HG02588 (cell line): Measurements from ENCODE around the gene HOXB1.

Source experiments
- ATAC-seq: cut with Tn5 transposase; IDR thresholded peaks from one replicate; pipeline ENCODE4 v1.9.1; 2021; ENCODE audit warnings: mild to moderate bottlenecking, moderate library complexity; ENCODE audit not compliant: unreplicated experiment

HOXB1 gene

GRCh38 chr17:48530887-48531272 lies at the start of gene HOXB1:
HOXB1 (minus strand) TSS chr17:48531011; CDS start chr17:48530904, 107 bp downstream.
- no peak for ATAC-seq

DNA sequence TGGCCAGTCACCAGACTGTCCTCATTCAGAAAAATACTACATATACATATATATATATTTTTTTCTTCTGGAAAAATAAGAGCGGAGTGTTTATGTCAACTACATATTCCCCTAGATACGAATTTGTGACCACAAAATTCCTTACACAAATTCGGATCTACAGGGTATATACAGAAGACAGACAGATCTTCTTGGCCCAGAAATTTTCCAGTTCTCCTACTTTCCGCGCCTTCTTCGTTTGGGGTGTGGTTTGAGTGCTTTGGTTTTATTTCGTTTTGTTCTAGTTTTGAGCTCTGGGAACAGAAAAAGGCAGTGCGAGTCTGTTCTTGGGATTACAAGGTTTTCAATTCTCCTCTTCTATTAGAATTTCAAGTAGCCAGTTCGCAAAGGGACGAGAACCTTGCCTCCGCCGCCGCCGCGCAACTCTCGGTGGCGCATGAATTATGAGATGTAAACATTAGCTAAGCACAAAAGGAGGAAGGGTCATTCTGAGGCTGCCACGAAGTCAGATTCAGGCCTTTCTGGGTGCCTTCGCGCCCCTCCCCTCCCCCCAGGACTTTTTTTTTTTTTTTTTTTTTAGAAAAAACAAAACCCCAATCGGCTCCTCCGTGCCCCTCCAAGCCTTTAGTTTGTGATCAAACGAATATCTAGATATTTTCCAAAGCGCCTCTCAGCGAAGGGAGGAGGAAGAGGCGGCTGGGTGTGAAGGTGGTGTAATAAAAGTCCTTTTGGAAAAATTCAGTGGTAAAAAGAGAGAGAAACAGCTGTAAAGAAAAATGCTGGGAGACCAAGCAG lies 49.1 kb upstream of the HOXB1 start:
- ATAC-seq, result no peak

DNA sequence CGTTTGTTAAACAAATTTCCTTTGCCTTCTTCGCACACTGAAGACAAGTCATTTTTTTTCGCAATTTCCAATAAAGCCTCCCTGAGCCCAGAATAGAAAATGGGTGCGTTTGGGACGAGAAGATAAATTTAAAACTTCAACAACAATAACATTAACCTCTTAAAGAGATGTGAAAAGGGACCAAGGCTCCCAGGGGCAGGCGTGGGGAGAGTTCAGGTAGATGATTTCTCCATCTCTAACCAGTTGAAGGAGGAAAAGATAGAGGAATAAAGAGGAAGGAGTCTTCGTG lies 48.6 kb upstream of the HOXB1 start:
- no peak for ATAC-seq

DNA sequence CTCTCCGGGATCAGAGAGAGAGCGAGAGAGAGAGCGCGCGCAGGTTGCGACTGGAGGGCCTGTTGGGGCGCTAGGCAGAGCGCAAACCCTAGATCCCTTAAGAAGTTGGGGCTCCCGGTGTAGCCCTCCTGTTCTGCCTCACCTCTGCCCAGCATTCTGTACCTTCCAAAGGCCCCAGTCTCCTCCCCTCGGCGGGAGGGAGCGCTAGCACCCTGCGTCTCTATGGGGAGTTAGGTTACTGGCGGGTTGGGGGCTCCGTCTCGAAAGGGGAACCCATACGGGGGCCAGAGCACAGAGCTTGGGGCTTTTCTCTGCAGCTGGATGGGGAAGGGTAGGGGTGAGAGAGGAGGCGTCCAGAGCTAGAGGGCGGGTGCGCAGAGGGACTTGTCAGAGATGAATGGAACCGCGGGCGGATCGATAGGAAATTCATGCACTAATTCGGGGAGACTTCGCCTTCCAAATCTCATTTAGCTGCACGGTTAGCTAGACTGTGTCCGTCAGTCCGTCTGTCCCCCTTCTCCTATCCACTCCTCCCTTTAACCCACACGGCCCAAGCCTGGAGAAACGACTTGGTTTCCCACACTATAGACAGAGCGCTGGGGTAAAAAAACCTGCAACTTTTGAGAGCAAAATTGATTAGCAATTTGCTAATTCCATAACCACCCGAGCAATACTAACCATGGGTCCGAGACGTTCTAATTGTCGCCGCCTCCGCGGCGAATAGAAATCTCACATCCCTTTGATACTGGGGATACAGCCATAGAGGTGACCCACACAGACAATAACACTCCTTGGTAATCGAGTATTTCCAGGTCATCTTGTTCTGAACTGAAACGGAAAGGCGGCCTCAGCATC lies 48.0 kb upstream of the HOXB1 start:
- ATAC-seq, result peak; percentile 34

DNA sequence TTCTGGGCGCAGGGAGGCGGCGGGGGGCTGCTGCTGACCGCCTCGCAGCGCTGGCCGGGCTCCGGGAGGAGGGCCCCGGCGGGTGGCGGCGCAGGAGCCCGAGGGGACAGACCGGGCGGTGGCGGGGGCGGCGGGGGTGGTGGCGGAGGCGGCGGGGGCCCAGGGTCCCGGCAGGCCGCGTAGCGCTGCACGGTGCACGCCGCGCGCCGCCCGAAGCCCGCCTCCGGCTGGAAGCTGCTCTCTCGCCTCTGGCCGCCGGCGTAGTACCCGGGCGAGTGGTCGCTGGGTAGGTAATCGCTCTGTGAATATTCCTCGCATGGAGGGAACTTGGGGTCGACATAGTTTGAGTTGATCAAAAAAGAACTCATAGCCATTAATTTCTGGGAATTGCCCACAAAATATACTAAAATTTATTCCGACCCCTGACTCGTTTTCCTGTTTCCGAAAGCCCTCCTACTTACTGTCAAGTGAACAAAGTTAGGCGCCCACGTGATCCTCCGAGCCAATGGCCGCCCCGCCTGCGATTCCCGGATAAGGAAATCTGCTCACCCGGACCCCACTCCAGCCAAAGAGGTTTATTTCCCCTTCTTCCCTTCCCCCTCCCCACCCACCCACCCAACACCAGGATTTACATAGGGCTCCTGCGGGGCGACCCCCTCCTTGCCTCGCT lies 47.3 kb upstream of the HOXB1 start, which contains the start of gene HOXB4:
Gene HOXB4, minus strand, starts transcription at position 405 of the 670 bp plus-strand sequence. Its CDS starts 31 bp downstream, at position 374.
- peak; percentile 54 for ATAC-seq

DNA sequence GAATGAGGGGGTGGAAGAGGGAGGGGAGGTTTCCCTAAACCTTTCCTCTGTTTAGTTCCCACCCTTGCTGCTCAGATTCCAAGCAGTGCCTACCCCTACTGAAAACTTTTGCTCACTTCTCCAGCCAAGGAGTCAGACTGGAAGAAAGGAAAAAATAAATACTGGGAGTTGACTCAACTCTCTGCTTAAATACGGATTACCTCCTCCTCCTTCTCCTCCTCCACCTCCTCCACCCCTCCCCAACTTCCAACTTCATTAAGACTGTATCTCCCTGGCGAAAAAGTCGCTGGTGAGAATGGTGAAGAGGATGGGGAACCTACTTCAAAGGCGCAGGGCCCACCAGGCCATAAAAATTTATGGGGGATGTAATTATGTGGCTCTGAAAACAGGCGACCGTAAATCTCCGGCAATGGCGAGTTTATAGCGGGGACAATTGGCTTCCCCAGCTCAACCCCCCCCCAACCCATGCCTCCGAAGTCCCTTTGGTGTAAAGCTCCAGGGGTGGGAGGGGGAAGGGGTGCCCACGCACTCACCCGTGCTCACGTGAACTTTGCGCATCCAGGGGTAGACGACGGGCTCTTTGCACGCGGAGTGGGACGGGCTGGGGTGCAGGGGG lies 46.6 kb upstream of the HOXB1 start:
- ATAC-seq, result peak; percentile 12

DNA sequence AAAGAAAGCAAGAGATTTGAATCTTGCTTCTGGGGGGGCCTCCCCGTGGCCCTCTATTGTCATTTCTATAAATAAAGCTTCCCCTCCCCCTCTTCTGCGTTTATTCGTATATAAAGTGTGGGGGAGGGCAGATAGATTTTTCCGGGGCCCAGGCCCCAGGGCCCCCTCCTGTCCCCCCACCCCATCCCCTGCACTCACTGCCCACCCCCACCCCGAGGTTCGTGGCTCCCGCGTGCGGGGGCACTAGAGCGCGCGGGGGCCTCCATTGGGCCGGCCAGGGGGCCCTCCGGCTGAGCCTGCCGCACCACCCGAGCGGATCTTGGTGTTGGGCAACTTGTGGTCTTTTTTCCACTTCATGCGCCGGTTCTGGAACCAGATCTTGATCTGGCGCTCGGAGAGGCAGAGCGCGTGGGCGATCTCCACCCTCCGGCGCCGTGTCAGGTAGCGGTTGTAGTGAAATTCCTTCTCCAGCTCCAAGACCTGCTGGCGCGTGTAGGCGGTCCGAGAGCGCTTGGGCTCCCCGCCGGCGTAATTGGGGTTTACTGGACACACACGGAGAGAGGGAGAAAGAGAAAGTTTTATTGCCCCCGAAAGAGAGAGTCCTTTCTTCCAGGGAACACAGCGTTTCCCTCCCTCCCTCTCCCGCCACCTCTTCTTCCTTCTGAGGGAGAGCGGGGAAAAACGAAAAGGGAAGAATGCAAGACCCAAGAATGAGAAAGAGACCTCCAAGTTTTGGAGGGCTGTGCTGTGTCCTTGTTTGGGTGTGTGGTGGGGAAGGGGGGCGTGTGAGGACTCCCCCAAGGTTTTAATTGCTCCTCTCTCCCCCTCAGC lies 45.9 kb upstream of the HOXB1 start:
- ATAC-seq, result no peak

GRCh38 chr17:48575673-48576478 lies 45.1 kb upstream of the HOXB1 start:
- ATAC-seq, result no peak

GRCh38 chr17:48575066-48575582 lies 44.3 kb upstream of the HOXB1 start:
- ATAC-seq, result no peak

DNA sequence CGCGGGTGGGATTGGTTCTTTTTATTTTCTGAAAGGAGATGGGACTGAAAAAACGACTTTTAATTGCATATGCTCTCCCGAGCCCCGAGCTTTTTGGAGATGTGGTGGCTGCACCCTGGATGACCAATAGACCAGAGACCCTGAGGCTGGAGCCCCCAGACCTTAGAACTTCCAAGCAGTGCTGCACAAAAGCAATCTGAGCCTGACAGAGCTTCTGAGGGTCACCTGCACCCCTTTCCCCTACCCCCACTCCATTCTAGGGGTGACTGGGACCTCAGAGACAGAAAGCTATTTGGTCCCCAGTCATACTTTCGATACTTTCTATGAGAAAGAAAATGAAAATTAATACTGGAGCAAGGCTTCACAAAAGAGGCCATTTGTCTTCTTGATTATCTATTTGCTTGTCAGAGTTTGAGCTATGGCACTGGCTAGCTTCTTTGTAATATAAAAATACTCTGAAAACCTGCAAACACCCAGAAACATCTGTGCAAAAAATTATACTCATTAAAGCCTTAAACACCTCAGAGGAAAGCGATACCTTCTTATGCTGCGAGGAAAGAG lies 43.8 kb upstream of the HOXB1 start:
- no peak for ATAC-seq

- no peak for ATAC-seq
Measured at GRCh38 chr17:48571826-48572417, 41.1 kb upstream of the HOXB1 start.

- ATAC-seq, result no peak
Measured at GRCh38 chr17:48571024-48571818, 40.4 kb upstream of the HOXB1 start.

DNA sequence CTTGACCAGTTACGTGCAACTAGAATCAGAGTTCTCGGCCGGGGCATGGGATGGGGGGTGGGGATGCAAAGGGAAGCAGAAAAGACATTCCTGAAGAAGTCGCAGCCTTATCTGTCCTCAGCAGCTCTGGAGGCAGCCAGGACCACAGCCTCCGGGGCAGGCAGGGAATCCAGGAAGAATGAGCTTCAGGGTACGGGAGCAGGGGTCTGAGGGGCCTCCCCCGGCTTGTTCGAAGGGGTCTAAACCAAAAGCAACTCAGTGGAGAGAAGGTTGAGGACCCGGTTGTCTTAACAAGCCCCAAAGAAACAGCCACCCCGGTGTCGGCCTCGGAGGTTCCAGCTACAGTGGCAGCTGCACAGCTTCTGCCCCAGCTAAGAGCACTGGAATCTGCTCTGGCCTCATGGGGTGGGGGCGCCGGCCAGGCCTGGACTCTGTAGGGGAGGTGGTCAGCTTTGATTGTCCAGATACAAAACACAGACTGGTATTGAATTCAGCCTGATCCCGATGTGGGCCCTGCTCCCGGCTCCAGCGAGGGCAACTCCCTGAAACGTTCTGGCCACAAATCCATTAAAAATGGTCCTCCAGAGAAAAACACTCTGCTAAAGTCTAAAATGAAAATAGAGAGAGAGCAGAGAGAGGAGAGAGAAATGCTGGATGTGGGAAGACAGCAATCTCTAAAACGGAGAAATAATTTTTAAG lies 39.7 kb upstream of the HOXB1 start:
- ATAC-seq, result no peak

GRCh38 chr17:48569674-48570324 lies 39.0 kb upstream of the HOXB1 start:
- ATAC-seq, result no peak

GRCh38 chr17:48569240-48569582 lies 38.4 kb upstream of the HOXB1 start:
- ATAC-seq, result no peak

DNA sequence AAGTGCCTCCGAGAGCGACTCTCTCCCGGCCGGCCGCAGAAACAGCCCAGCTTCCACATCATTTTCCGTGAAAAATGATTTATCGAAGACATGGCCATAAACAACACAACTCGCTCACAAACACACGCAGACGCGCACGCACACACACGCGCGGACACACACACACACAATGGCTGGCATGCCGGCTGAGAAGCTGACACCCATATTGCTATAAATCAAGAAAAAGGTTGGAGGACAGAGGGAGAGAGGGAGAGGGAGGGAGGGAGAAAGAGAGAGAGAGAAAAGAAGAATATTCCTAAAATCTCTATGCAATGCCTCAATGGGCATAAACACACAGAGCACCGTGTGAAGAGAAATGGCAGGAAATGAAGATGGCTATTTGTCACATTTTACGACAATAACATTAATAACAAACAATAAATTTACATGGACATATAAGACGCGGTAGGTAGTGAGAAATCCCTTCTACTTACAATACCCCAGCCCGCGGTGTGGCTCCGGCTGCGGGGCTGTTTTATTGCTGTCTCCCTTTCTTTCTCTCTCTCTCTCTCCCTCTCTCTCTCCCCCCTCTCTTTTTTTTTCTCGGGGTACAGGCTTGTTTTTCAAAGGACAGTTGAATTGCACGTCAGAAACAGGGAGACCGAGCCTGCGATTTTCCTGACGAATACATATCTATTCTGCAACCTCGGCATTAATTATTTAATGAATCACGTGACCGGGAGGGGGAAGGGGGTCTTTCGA lies 37.9 kb upstream of the HOXB1 start:
- ATAC-seq, result no peak
